GM12878 (cell line): ENCODE data around the gene HES7. TPM values are rescaled to one million over a fixed set of nuclear protein-coding genes. Genes with fewer than 3 reads are reported as not detected.

Source experiments
- ATAC-seq: fragments of 200-7000 bp; cut with Tn5 transposase; 3 replicates; pipeline ENCODE4 v1.9.1; 2020; ENCODE audit warnings: mild to moderate bottlenecking, moderate library complexity
- BruUV-seq: library from RNA; stranded (reverse); fragments of 400-500 nt; replicated peaks from 2 replicates; lab custom pipeline; 2021; lab: Mats Ljungman, UMichigan
- CTCF ChIA-PET: fragments of 300-600 bp; sonication (Branson Sonifier 250); formaldehyde crosslinking; extraction: SDS; loops from one replicate; lab custom pipeline; 2021; ENCODE audit warnings: inconsistent platforms; lab: Yijun Ruan, JAX
- POLR2A ChIA-PET: fragments of 350-600 bp; formaldehyde crosslinking; extraction: SDS; loops from one replicate; lab custom pipeline; 2021; ENCODE audit warnings: inconsistent platforms; lab: Charles Lee
- RAD21 ChIA-PET: fragments of 300-600 bp; sonication (Branson Sonifier 250); formaldehyde crosslinking; loops from one replicate; lab custom pipeline; 2023; ENCODE audit warnings: antibody characterized with exemption; ENCODE audit not compliant: unreplicated experiment; lab: Charles Lee
- SMC1A ChIA-PET: fragments of 300-600 bp; sonication (Branson Sonifier 250); formaldehyde crosslinking; loops from one replicate; lab custom pipeline; 2023; ENCODE audit not compliant: unreplicated experiment, uncharacterized antibody; lab: Charles Lee
- DNase-seq: peaks from one replicate; pipeline ENCODE4 v3.0.0-alpha.2; 2011; ENCODE audit warnings: low read depth, low spot score
- FAIRE-seq: peaks from 3 replicates; lab custom pipeline; 2011; peaks lifted over from hg19 to GRCh38; lab: Jason Lieb, UNC
- H2AFZ ChIP-seq: 2 replicates; pipeline ENCODE4 v1.6.0; 2011; ENCODE audit warnings: low read depth, low read length, control low read depth; ENCODE audit not compliant: control insufficient read depth
- H3K27ac ChIP-seq: 2 replicates; pipeline ENCODE4 v1.5.1; 2011; ENCODE audit warnings: control low read depth; ENCODE audit not compliant: control insufficient read depth, insufficient read depth
- H3K27me3 ChIP-seq, 2 experiments: replicated peaks in 1 of 2; 2 replicates each; pipeline versions ENCODE4 v1.6.0 to v1.6.1; 2011; ENCODE audit warnings: low read length in 1 of 2; ENCODE audit not compliant: control insufficient read depth in 2 of 2, insufficient read depth in 2 of 2
- H3K36me3 ChIP-seq, 2 experiments: 2 replicates each; pipeline ENCODE4 v1.5.1; 2011; ENCODE audit warnings: low read length in 1 of 2; ENCODE audit not compliant: control insufficient read depth in 2 of 2, insufficient read depth in 2 of 2
- H3K4me1 ChIP-seq: 2 replicates; pipeline ENCODE4 v1.6.1; 2011; ENCODE audit warnings: mild to moderate bottlenecking, low read length, moderate library complexity, mixed read lengths; ENCODE audit not compliant: control insufficient read depth, insufficient read depth
- H3K4me2 ChIP-seq: 2 replicates; pipeline ENCODE4 v1.6.0; 2011; ENCODE audit warnings: control low read depth; ENCODE audit not compliant: control insufficient read depth, insufficient read depth
- H3K4me3 ChIP-seq: fragments of 200-600 bp; sonication (generic); 2 replicates; pipeline ENCODE4 v1.5.1; 2016
- H3K79me2 ChIP-seq: 2 replicates; pipeline ENCODE4 v1.6.0; 2011; ENCODE audit warnings: low read length; ENCODE audit not compliant: control insufficient read depth, insufficient read depth
- H3K9ac ChIP-seq: 2 replicates; pipeline ENCODE4 v1.8.0; 2011; ENCODE audit warnings: low read length, control low read depth, mixed read lengths; ENCODE audit not compliant: control insufficient read depth, insufficient read depth
- H3K9me3 ChIP-seq: replicated peaks from 3 replicates; pipeline ENCODE4 v1.5.1; 2011; ENCODE audit warnings: mild to moderate bottlenecking, low read length; ENCODE audit not compliant: control insufficient read depth, insufficient read depth
- H4K20me1 ChIP-seq: 2 replicates; pipeline ENCODE4 v1.6.0; 2011; ENCODE audit not compliant: control insufficient read depth, insufficient read depth
- BCL11A ChIP-seq: IDR thresholded peaks from 2 replicates; pipeline ENCODE4 v1.6.1; 2011; ENCODE audit warnings: low read depth, low read length
- CBFB ChIP-seq: IDR thresholded peaks from 2 replicates; pipeline ENCODE4 v1.6.1; 2016; ENCODE audit warnings: antibody characterized with exemption, low read depth
- DPF2 ChIP-seq: fragments of 450-650 bp; IDR thresholded peaks from 2 replicates; pipeline ENCODE4 v1.6.1; 2017; ENCODE audit warnings: mild to moderate bottlenecking
- ESRRA ChIP-seq: IDR thresholded peaks from 2 replicates; pipeline ENCODE4 v1.6.1; 2012; ENCODE audit warnings: mild to moderate bottlenecking, low read length, improper control_type of control experiment
- GATAD2B ChIP-seq: fragments of 450-650 bp; conservative IDR thresholded peaks from 2 replicates; pipeline ENCODE4 v1.6.1; 2017; ENCODE audit warnings: low read depth, mild to moderate bottlenecking, moderate library complexity
- HCFC1 ChIP-seq: fragments of 150-350 bp; IDR thresholded peaks from 2 replicates; pipeline ENCODE4 v1.6.1; 2014; ENCODE audit warnings: low read length
- JUND ChIP-seq: IDR thresholded peaks from 2 replicates; pipeline ENCODE4 v1.6.1; 2012; ENCODE audit warnings: low read depth, mild to moderate bottlenecking, low read length, improper control_type of control experiment, moderate library complexity
- MTA2 ChIP-seq: fragments of 450-650 bp; IDR thresholded peaks from 2 replicates; pipeline ENCODE4 v1.6.1; 2016; ENCODE audit warnings: low read depth, mild to moderate bottlenecking, moderate library complexity
- NFYA ChIP-seq: IDR thresholded peaks from 2 replicates; pipeline ENCODE4 v1.6.1; 2011; ENCODE audit warnings: low read depth, mild to moderate bottlenecking, low read length, improper control_type of control experiment, borderline replicate concordance
- RCOR1 ChIP-seq: conservative IDR thresholded peaks from 2 replicates; pipeline ENCODE4 v1.6.1; 2012; ENCODE audit warnings: low read depth, low read length, improper control_type of control experiment
- RFX5 ChIP-seq: IDR thresholded peaks from 2 replicates; pipeline ENCODE4 v1.6.1; 2011; ENCODE audit warnings: low read depth, low read length, improper control_type of control experiment
- RUNX3 ChIP-seq: IDR thresholded peaks from 2 replicates; pipeline ENCODE4 v1.6.1; 2012; ENCODE audit warnings: low read length, inconsistent platforms
- ZNF274 ChIP-seq: IDR thresholded peaks from one replicate; pipeline ENCODE4 v1.8.0; 2011; ENCODE audit not compliant: insufficient read length, insufficient read depth
- WGBS: methylation state at CpG from one replicate; pipeline ENCODE4 v1.1.6; 2016; ENCODE audit warnings: low lambda C conversion rate; ENCODE audit not compliant: insufficient replicate concordance, insufficient coverage; ENCODE audit errors: missing lambda C conversion rate; 5-methylcytosine and 5-hydroxymethylcytosine counted together
- in situ Hi-C: fragments of 300-500 bp; cut with MboI; formaldehyde crosslinking; loops from 9 replicates; pipeline ENCODE4 v1.14.3; 2018; ENCODE audit warnings: mixed read lengths
- intact Hi-C: fragments of 100-400 bp; cut with micrococcal nuclease; formaldehyde crosslinking; loops from one replicate; pipeline ENCODE4 v1.14.2; 2022; ENCODE audit not compliant: unreplicated experiment
- polyA plus RNA-seq, 11 experiments: library from polyadenylated mRNA; depleted of rRNA in 4 of 11; unstranded in 6 of 11; stranded (reverse) in 5 of 11; fragments of >200 nt; fragmentation: Nextera tagmentation in 4 of 11; fragmentation: Illumina TruSeq in 1 of 11; extraction: Ambion mirVana in 4 of 11; extraction: Trizol in 1 of 11; gene quantifications; 1 replicate in 1 of 11; 2 replicates in 10 of 11; pipeline versions ENCODE4 v1.2.1 to v1.2.3, GENCODE V29; 2011 to 2016; ENCODE audit warnings: inconsistent platforms in 2 of 11, missing spikeins in 2 of 11, low read depth in 1 of 11
- total RNA-seq, 4 experiments: library from RNA; depleted of rRNA in 3 of 4; stranded (reverse); fragments of >200 nt in 3 of 4; fragmentation: Illumina TruSeq in 1 of 4; extraction: Trizol in 1 of 4; gene quantifications; 2 replicates each; pipeline versions ENCODE4 v1.2.1 to v1.2.3, GENCODE V29; 2013 to 2021
- TF ChIP-seq, protein P1 (sequence below): fragments of 450-650 bp; IDR thresholded peaks from 2 replicates; pipeline ENCODE4 v1.6.1; 2016; ENCODE audit warnings: mild to moderate bottlenecking
- TF ChIP-seq, protein P2 (sequence below): fragments of 450-650 bp; IDR thresholded peaks from 2 replicates; pipeline ENCODE4 v1.6.1; 2018; ENCODE audit warnings: mild to moderate bottlenecking, low read depth, moderate library complexity; ENCODE audit not compliant: partially characterized antibody
- TF ChIP-seq, protein P3 (sequence below): IDR thresholded peaks from 2 replicates; pipeline ENCODE4 v1.6.1; 2011; ENCODE audit warnings: low read depth, mild to moderate bottlenecking, low read length, moderate library complexity, borderline replicate concordance; ENCODE audit errors: extremely low read depth
- TF ChIP-seq, protein P4 (sequence below): fragments of 450-650 bp; IDR thresholded peaks from 2 replicates; pipeline ENCODE4 v1.6.1; 2017; ENCODE audit warnings: mild to moderate bottlenecking, low read depth, inconsistent platforms; ENCODE audit not compliant: poor library complexity, severe bottlenecking
- TF ChIP-seq, protein P5 (sequence below): fragments of 150-350 bp; IDR thresholded peaks from 2 replicates; pipeline ENCODE4 v1.6.1; 2014; ENCODE audit warnings: mild to moderate bottlenecking, low read depth, low read length

Gene HES7
- total and polyA plus RNA-seq, 10 of the 15 experiments (the other 5 are each of a cell fraction or from before 2014, with no cell fraction given) = 0.07 to 1.3 (median 0.63) TPM; not detected in 4

DNA sequence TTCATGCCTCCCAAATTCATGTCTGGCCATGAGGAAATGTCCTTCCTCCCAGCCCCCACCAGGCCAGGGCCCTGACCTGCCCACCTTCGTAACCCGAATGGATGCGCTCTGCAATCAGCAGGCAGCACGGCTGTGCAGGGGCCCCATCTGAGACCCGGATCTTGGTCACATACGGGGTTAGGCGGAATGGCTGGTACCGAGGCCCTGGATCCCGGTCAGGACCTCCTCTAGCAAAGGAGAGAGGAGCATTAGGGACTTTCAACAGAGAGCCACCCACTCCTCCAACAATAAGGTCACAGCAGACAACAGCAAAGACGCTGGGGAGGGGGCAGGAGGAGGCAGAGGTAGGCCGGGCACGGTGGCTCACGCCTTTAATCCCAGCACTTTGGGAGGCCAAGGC is 24.7 kb upstream of the HES7 start:
- H3K4me2 ChIP-seq = no peak overlapping the region
- 91% methylated on average over 13 of the region's 13 CpGs for WGBS
- peaks cover 15% of the 10 kb centered on the region for H3K4me1 ChIP-seq
- H3K27me3 ChIP-seq = no peaks in the 10 kb centered on the region
- no peak overlapping the region for H3K4me3 ChIP-seq
- ChIA-PET POLR2A (interaction anchor here (1.5 to 3.8 kb wide), 2 partner anchors 9 to 13 kb away, joined by 4 to 29 read pairs; no protein-coding TSS in a partner anchor), RAD21 (no interaction called here), SMC1A (no interaction called here), CTCF (interaction anchor here (0.9 kb wide), 1 partner anchor 99 kb away, joined by 3 read pairs; the partner anchor contains the start of gene CTC1)
- in situ Hi-C loops (no loop called here), intact Hi-C loops (no loop called here)
- no peak overlapping the region for H3K27ac ChIP-seq
- H2AFZ ChIP-seq = no peak overlapping the region
- DNase-seq = no peak
- H3K36me3 ChIP-seq = peaks cover 9 to 26% of the 10 kb centered on the region in 2 experiments
- no peak for ATAC-seq
- no peak for FAIRE-seq
- no peaks in the 10 kb centered on the region for H3K9me3 ChIP-seq
- no peaks in the 10 kb centered on the region; the same call in 1 of the 2 replicates for H4K20me1 ChIP-seq
- peaks cover 19% of the 10 kb centered on the region for H3K79me2 ChIP-seq
- no TSS peak for BruUV-seq
- no peak overlapping the region for H3K9ac ChIP-seq
- no peak for TF ChIP-seq RCOR1
- TF ChIP-seq DPF2 = no peak
- no peak for TF ChIP-seq ESRRA
- TF ChIP-seq, protein P1, sequence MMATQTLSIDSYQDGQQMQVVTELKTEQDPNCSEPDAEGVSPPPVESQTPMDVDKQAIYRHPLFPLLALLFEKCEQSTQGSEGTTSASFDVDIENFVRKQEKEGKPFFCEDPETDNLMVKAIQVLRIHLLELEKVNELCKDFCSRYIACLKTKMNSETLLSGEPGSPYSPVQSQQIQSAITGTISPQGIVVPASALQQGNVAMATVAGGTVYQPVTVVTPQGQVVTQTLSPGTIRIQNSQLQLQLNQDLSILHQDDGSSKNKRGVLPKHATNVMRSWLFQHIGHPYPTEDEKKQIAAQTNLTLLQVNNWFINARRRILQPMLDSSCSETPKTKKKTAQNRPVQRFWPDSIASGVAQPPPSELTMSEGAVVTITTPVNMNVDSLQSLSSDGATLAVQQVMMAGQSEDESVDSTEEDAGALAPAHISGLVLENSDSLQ = no peak
- TF ChIP-seq JUND = no peak
- TF ChIP-seq GATAD2B = no peak
- no peak for TF ChIP-seq NFYA
- TF ChIP-seq CBFB = no peak
- TF ChIP-seq, protein P2, sequence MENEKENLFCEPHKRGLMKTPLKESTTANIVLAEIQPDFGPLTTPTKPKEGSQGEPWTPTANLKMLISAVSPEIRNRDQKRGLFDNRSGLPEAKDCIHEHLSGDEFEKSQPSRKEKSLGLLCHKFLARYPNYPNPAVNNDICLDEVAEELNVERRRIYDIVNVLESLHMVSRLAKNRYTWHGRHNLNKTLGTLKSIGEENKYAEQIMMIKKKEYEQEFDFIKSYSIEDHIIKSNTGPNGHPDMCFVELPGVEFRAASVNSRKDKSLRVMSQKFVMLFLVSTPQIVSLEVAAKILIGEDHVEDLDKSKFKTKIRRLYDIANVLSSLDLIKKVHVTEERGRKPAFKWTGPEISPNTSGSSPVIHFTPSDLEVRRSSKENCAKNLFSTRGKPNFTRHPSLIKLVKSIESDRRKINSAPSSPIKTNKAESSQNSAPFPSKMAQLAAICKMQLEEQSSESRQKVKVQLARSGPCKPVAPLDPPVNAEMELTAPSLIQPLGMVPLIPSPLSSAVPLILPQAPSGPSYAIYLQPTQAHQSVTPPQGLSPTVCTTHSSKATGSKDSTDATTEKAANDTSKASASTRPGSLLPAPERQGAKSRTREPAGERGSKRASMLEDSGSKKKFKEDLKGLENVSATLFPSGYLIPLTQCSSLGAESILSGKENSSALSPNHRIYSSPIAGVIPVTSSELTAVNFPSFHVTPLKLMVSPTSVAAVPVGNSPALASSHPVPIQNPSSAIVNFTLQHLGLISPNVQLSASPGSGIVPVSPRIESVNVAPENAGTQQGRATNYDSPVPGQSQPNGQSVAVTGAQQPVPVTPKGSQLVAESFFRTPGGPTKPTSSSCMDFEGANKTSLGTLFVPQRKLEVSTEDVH = no peak
- TF ChIP-seq, protein P3, sequence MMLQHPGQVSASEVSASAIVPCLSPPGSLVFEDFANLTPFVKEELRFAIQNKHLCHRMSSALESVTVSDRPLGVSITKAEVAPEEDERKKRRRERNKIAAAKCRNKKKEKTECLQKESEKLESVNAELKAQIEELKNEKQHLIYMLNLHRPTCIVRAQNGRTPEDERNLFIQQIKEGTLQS = no peak
- TF ChIP-seq RUNX3 = no peak
- TF ChIP-seq BCL11A = no peak
- no peak for TF ChIP-seq MTA2
- TF ChIP-seq, protein P4, sequence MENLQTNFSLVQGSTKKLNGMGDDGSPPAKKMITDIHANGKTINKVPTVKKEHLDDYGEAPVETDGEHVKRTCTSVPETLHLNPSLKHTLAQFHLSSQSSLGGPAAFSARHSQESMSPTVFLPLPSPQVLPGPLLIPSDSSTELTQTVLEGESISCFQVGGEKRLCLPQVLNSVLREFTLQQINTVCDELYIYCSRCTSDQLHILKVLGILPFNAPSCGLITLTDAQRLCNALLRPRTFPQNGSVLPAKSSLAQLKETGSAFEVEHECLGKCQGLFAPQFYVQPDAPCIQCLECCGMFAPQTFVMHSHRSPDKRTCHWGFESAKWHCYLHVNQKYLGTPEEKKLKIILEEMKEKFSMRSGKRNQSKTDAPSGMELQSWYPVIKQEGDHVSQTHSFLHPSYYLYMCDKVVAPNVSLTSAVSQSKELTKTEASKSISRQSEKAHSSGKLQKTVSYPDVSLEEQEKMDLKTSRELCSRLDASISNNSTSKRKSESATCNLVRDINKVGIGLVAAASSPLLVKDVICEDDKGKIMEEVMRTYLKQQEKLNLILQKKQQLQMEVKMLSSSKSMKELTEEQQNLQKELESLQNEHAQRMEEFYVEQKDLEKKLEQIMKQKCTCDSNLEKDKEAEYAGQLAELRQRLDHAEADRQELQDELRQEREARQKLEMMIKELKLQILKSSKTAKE = no peak
- TF ChIP-seq ZNF274 = no peak
- TF ChIP-seq, protein P5, sequence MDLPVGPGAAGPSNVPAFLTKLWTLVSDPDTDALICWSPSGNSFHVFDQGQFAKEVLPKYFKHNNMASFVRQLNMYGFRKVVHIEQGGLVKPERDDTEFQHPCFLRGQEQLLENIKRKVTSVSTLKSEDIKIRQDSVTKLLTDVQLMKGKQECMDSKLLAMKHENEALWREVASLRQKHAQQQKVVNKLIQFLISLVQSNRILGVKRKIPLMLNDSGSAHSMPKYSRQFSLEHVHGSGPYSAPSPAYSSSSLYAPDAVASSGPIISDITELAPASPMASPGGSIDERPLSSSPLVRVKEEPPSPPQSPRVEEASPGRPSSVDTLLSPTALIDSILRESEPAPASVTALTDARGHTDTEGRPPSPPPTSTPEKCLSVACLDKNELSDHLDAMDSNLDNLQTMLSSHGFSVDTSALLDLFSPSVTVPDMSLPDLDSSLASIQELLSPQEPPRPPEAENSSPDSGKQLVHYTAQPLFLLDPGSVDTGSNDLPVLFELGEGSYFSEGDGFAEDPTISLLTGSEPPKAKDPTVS = no peak
- no peak for TF ChIP-seq HCFC1
- no peak for TF ChIP-seq RFX5
